Adrenal gland (tissue), 12 donors: Measurements from ENCODE around the gene FYB1. TPM values are rescaled to one million over a fixed set of nuclear protein-coding genes. Genes with fewer than 3 reads are reported as not detected.

Source experiments
- DNase-seq, 7 donors: peaks; one replicate each; pipeline ENCODE4 v3.0.0-alpha.2; 2019 to 2020
- H3K27ac ChIP-seq, 5 donors: fragments of 200-600 bp; sonication (generic) in 4 of 5; 1 replicate in 3 of 5; 2 replicates in 2 of 5; pipeline versions ENCODE4 v1.5.1 to v1.8.0; 2016 to 2020; ENCODE audit warnings: mild to moderate bottlenecking in 1 of 5
- H3K27me3 ChIP-seq: fragments of 200-600 bp; 2 replicates; pipeline ENCODE4 v1.8.0; 2021
- H3K36me3 ChIP-seq, 2 donors: fragments of 200-600 bp; replicated peaks in 1 of 2; 1 replicate in 1 of 2; 2 replicates in 1 of 2; pipeline versions ENCODE4 v1.5.1 to v1.8.0; 2018 to 2022
- H3K4me1 ChIP-seq, 2 donors: fragments of 200-600 bp; replicated peaks in 1 of 2; 1 replicate in 1 of 2; 2 replicates in 1 of 2; pipeline versions ENCODE4 v1.5.1 to v1.8.0; 2018 to 2021
- H3K4me3 ChIP-seq, 4 donors: fragments of 200-600 bp; sonication (generic) in 3 of 4; one replicate each; pipeline ENCODE4 v1.5.1; 2016 to 2018
- H3K9me3 ChIP-seq, 3 donors: fragments of 200-600 bp; sonication (generic) in 1 of 3; replicated peaks in 1 of 3; 1 replicate in 2 of 3; 2 replicates in 1 of 3; pipeline versions ENCODE4 v1.5.1 to v1.8.0; 2016 to 2021
- POLR2A ChIP-seq, 2 donors: fragments of 450-650 bp; IDR thresholded peaks; one replicate each; pipeline ENCODE4 v1.6.1; 2017; ENCODE audit warnings: antibody characterized with exemption in 2 of 2, mild to moderate bottlenecking in 2 of 2, moderate library complexity in 1 of 2
- WGBS, 4 donors: extraction: QIAGEN DNeasy Blood & Tissue Kit in 2 of 4; methylation state at CpG; one replicate each; pipeline versions ENCODE4 v1.1.5 to v1.1.7; 2013 to 2017; 5-methylcytosine and 5-hydroxymethylcytosine counted together
- intact Hi-C, 2 donors: fragments of 100-400 bp; cut with DNase I; formaldehyde crosslinking; loops; one replicate each; pipeline versions ENCODE4 v1.14.1 to v1.15.0; 2022 to 2023
- polyA plus RNA-seq, 3 donors: library from polyadenylated mRNA; stranded (reverse); fragments of 200-250 nt in 2 of 3; fragments of 350-450 nt in 1 of 3; fragmentation: Illumina TruSeq in 1 of 3; extraction: RNeasy Lipid Tissue Mini Kit (QIAGEN cat#74804) in 1 of 3; gene quantifications; one replicate each; pipeline ENCODE4 v1.2.3, GENCODE V29; 2013 to 2014
- total RNA-seq, 9 donors: library from RNA; depleted of rRNA in 4 of 9; stranded (reverse); fragments of >200 nt in 4 of 9; fragments of 120-200 nt in 1 of 9; fragmentation: NEBNext Ultra II Directional in 1 of 9; extraction: Animal tissue kit (Norgen Biotek cat#: 25700) in 1 of 9; gene quantifications; one replicate each; pipeline versions ENCODE4 v1.1.0 to v1.2.4, GENCODE V29; 2013 to 2023
- TF ChIP-seq, protein P1 (sequence below), 6 experiments: fragments of 450-650 bp in 4 of 6; fragments of 200-600 bp in 2 of 6; sonication (generic) in 1 of 6; IDR thresholded peaks; 1 replicate in 5 of 6; 2 replicates in 1 of 6; pipeline versions ENCODE4 v1.5.1 to v1.8.0; 2016 to 2021; ENCODE audit warnings: antibody characterized with exemption in 6 of 6, mild to moderate bottlenecking in 2 of 6, moderate library complexity in 1 of 6
- donor health status: healthy with polysubstance abuse.
- donor health status: Bipolar disorder and iron deficiency.
- donor health status: DM: yes; HTN: yes; CAD: no.
- donor health status: DM: no; HTN: no; CAD: no.
- donor health status: DM: no; HTN: no; CAD: no.
- donor health status: DM: yes; HTN: yes; CAD: no.

The FYB1 gene
- total and polyA plus RNA-seq, 12 donors, result 1.6 to 29.8 (median 13.6) TPM

DNA sequence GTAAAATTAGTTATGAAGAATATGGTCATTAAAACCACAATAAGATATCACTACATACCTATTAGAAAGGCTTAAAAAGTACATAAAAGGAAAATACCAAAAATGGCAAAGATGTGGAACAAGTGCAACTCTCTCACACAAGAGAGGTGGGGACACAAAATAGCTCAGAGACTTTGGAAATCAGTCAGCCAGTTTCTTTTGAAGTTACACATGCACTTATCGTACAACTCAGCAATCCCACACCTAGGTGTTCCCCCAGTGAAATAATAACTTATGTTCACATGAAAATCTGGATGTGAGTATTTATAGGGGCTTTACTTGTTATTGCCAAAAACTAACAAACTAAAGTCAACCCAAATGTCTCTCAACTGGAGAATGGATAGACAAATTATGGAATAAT is 135.4 kb downstream of the FYB1 start:
- intact Hi-C loops, result loop anchor here in 1 of 2 donors (5.0 kb wide), 1 partner anchor 92 kb away; no protein-coding TSS in a partner anchor
- H3K9me3 ChIP-seq, result no peaks in the 10 kb centered on the region
- no peak for DNase-seq
- TF ChIP-seq, protein P1, sequence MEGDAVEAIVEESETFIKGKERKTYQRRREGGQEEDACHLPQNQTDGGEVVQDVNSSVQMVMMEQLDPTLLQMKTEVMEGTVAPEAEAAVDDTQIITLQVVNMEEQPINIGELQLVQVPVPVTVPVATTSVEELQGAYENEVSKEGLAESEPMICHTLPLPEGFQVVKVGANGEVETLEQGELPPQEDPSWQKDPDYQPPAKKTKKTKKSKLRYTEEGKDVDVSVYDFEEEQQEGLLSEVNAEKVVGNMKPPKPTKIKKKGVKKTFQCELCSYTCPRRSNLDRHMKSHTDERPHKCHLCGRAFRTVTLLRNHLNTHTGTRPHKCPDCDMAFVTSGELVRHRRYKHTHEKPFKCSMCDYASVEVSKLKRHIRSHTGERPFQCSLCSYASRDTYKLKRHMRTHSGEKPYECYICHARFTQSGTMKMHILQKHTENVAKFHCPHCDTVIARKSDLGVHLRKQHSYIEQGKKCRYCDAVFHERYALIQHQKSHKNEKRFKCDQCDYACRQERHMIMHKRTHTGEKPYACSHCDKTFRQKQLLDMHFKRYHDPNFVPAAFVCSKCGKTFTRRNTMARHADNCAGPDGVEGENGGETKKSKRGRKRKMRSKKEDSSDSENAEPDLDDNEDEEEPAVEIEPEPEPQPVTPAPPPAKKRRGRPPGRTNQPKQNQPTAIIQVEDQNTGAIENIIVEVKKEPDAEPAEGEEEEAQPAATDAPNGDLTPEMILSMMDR (IDR thresholded peaks at IDR 0.05), result no peak
- TF ChIP-seq POLR2A (IDR thresholded peaks at IDR 0.05), result no peak
- H3K4me3 ChIP-seq, result no peak overlapping the region
- H3K36me3 ChIP-seq, result no peaks in the 10 kb centered on the region
- H3K27ac ChIP-seq, result no peak overlapping the region
- H3K27me3 ChIP-seq, result no peaks in the 10 kb centered on the region
- H3K4me1 ChIP-seq, result peaks cover 0 to 6% of the 10 kb centered on the region in 2 donors
- WGBS, 4 donors, result 76 to 100% (median 92%) methylated on average over 1 of the region's 1 CpG

DNA sequence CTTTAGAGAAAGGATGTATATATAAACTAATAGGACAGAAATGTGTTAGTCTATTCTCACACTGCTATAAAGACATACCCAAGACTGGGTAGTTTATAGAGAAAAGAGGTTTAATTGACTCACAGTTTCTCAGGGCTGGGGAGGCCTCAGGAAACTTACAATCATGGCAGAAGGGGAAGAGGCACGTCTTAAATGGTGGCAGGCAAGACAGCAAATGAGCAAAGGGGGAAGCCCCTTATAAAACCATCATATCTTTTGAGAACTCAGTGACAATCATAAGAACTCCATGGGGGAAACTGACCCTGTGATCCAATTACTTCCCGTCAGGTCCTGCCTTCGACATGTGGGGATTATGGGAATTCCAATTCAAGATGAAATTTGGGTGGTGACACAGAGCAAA is 136.4 kb downstream of the FYB1 start:
- Histone ChIP-seq H3K4me1 (peaks cover 0 to 6% of the 10 kb centered on the region in 2 donors), H3K27ac (no peak overlapping the region), H3K36me3 (no peaks in the 10 kb centered on the region), H3K9me3 (no peaks in the 10 kb centered on the region), H3K4me3 (no peak overlapping the region), H3K27me3 (no peaks in the 10 kb centered on the region)
- no peak for DNase-seq
- WGBS, 4 donors, result 82 to 97% (median 90%) methylated on average over 3 of the region's 3 CpGs
- intact Hi-C loops, result loop anchor here in 1 of 2 donors (5.0 kb wide), 1 partner anchor 91 kb away; no protein-coding TSS in a partner anchor
- TF ChIP-seq, protein P1 (IDR thresholded peaks at IDR 0.05), result no peak
- TF ChIP-seq POLR2A (IDR thresholded peaks at IDR 0.05), result no peak

DNA sequence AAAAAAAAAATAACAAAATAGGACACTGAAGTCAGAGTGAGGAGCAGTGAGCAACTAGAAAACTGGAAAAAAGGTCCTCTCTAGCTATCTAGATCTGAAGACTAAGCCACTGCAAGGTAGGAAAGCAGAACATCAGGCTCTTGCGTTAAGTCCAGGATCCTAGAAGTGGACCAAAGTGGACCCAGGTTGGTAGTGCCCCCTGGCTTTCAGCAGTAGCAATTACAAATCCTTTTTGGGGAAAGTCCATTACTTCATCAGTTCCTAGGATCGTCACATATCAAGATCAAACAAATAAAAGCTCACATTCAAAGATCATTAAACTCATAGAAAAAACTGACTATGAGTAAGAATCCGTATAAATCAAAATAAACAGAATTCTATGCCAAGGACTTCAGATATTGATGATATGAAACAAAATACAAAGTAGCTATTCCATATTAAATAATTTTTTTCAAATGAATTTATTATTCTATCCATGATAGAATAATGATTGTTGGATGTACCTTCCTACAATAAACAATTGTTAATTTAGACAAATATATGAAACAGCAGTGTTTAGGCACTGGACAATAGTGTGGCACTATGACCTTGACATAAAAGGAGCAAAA is 138.7 kb downstream of the FYB1 start:
- intact Hi-C loops, result loop anchor here in 1 of 2 donors (5.0 kb wide), 1 partner anchor 88 kb away; no protein-coding TSS in a partner anchor
- H3K27me3 ChIP-seq, result no peaks in the 10 kb centered on the region
- H3K9me3 ChIP-seq, result no peaks in the 10 kb centered on the region
- H3K36me3 ChIP-seq, result no peaks in the 10 kb centered on the region
- WGBS, 4 donors, result 2 to 6% (median 3%) methylated on average over 3 of the region's 3 CpGs
- H3K27ac ChIP-seq, result no peak overlapping the region
- no peak for TF ChIP-seq POLR2A (IDR thresholded peaks at IDR 0.05)
- TF ChIP-seq, protein P1 (IDR thresholded peaks at IDR 0.05), result peak; percentile 88 to 96 (median 88)
- peak; percentile 60 to 74 (median 63) for DNase-seq
- no peak overlapping the region for H3K4me3 ChIP-seq
- peaks cover 2 to 13% of the 10 kb centered on the region in 2 donors for H3K4me1 ChIP-seq

DNA sequence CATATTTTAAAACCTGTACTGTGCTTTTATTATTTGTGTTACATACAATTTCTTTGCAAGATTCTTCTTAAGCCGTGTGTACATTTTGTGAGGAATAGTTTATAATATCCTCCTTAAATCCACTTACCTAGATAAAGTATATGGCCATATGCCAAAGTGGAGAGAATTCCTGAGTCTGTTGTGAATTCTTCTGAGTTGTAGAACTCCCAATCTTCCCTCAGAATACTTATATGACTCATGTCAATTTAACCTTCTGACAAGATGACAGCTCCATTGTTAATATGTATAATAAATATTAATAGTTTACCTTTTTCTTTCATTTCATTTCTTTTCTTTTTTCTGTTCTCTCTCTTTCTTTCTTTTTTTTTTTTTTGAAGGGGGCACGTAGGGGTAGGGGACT is 139.2 kb downstream of the FYB1 start:
- intact Hi-C loops, result loop anchor here in 1 of 2 donors (5.0 kb wide), 1 partner anchor 88 kb away; no protein-coding TSS in a partner anchor
- H3K36me3 ChIP-seq, result no peaks in the 10 kb centered on the region
- H3K9me3 ChIP-seq, result no peaks in the 10 kb centered on the region
- no peaks in the 10 kb centered on the region for H3K27me3 ChIP-seq
- 64 to 77% (median 67%) methylated on average over 2 of the region's 2 CpGs for WGBS, 4 donors
- no peak overlapping the region for H3K27ac ChIP-seq
- TF ChIP-seq, protein P1 (IDR thresholded peaks at IDR 0.05), result no peak
- no peak for TF ChIP-seq POLR2A (IDR thresholded peaks at IDR 0.05)
- no peak for DNase-seq
- peaks cover 2 to 17% of the 10 kb centered on the region in 2 donors for H3K4me1 ChIP-seq
- no peak overlapping the region for H3K4me3 ChIP-seq
